AG09309 (cell line): ENCODE measurements around the gene YIF1B.
"Not testable (repeated sequence)": the region's sequence is repeated elsewhere in the genome, so short reads cannot be mapped to it uniquely, and the experiment has no call there.

ENCODE experiments used
- DNase-seq: peaks from one replicate; pipeline ENCODE4 v3.0.0-alpha.2; 2010; ENCODE audit warnings: low read depth
- H3K4me3 ChIP-seq: 2 replicates; pipeline ENCODE4 v1.5.1; 2011; ENCODE audit warnings: mild to moderate bottlenecking, low read depth, low read length, moderate library complexity; ENCODE audit not compliant: control insufficient read depth
- TF ChIP-seq, protein P1 (sequence below): IDR thresholded peaks from 2 replicates; pipeline ENCODE4 v1.5.1; 2011; ENCODE audit warnings: mild to moderate bottlenecking, low read depth, low read length, inconsistent platforms; ENCODE audit not compliant: insufficient read depth, control insufficient read depth; ENCODE audit errors: missing control alignments

The YIF1B gene

DNA sequence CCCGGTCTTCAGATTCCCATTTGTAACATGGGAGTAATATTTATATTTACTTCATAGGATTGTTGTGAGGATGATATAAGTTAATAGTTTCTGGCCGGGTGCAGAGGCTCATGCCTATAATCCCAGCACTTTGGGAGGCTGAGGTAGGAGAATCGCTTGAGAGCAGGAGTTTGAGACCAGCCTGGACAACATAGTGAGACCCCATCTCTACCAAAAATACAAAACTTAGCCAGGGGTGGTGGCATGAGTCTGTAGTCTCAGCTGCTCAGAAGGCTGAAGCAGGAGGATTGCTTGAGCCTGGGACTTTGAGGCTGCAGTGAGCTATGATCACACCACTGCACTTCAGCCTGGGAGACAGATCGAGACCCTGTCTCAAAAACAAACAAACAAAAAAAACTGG is 31.1 kb upstream of the YIF1B start:
- TF ChIP-seq, protein P1, sequence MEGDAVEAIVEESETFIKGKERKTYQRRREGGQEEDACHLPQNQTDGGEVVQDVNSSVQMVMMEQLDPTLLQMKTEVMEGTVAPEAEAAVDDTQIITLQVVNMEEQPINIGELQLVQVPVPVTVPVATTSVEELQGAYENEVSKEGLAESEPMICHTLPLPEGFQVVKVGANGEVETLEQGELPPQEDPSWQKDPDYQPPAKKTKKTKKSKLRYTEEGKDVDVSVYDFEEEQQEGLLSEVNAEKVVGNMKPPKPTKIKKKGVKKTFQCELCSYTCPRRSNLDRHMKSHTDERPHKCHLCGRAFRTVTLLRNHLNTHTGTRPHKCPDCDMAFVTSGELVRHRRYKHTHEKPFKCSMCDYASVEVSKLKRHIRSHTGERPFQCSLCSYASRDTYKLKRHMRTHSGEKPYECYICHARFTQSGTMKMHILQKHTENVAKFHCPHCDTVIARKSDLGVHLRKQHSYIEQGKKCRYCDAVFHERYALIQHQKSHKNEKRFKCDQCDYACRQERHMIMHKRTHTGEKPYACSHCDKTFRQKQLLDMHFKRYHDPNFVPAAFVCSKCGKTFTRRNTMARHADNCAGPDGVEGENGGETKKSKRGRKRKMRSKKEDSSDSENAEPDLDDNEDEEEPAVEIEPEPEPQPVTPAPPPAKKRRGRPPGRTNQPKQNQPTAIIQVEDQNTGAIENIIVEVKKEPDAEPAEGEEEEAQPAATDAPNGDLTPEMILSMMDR: no peak
- H3K4me3 ChIP-seq: no peak overlapping the region
- DNase-seq: no peak

DNA sequence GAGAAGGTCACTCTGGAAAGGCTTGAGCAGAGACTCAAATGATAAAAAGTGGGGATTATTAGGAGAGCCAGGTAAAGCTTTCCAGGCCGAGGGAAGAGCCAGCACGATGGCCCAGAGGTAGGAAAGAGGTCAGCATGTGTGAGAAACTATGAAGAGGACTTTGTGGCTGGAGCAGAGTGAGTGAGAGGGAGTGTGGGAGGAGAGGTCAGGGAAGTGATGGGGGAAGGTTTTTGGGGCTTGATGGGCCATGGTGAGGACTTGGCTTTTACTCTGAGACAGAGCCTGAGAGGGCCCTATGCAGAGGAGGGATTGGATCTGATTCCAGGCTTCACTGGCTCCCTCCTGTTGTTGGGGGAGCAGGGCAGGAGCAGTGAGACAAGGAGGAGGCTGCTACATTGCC is 25.2 kb upstream of the YIF1B start:
- no peak overlapping the region for H3K4me3 ChIP-seq
- no peak for DNase-seq
- TF ChIP-seq, protein P1: no peak

DNA sequence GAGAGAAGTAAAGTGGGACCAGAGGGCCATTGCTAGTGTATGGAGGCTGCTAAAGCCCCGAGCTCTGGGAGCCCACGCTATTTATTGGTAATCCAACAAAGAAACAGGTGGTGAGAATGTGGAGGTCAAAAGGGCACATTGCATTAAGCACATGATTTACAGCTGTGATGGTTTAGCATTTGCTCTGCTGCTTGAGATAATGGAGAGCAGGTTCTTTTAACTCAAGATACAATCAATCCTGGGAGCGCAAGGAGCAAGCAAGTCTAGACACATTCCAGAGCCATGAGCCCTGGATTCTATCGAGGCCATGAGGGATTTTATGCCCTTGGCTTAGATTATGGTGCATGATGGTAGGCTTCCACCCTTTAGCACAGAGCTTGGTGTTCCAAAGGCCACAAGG is 23.3 kb upstream of the YIF1B start:
- not testable (repeated sequence) for H3K4me3 ChIP-seq, DNase-seq

DNA sequence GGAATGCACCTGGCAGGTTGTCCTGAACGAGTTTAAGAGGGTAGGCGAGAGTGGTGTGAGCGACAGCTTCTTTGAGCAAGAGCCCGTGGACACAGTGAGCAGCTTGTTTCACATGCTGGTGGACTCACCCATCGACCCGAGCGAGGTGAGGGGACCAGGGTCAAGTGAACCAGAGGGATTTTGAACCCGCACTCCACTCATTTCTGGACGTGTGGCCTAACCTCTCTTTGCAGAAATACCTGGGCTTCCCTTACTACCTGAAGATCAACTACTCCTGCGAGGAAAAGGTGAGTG is 21.6 kb upstream of the YIF1B start:
- TF ChIP-seq, protein P1: no peak
- peak overlapping the region; percentile 67; the same call in 1 of the 2 replicates for H3K4me3 ChIP-seq
- no peak for DNase-seq

DNA sequence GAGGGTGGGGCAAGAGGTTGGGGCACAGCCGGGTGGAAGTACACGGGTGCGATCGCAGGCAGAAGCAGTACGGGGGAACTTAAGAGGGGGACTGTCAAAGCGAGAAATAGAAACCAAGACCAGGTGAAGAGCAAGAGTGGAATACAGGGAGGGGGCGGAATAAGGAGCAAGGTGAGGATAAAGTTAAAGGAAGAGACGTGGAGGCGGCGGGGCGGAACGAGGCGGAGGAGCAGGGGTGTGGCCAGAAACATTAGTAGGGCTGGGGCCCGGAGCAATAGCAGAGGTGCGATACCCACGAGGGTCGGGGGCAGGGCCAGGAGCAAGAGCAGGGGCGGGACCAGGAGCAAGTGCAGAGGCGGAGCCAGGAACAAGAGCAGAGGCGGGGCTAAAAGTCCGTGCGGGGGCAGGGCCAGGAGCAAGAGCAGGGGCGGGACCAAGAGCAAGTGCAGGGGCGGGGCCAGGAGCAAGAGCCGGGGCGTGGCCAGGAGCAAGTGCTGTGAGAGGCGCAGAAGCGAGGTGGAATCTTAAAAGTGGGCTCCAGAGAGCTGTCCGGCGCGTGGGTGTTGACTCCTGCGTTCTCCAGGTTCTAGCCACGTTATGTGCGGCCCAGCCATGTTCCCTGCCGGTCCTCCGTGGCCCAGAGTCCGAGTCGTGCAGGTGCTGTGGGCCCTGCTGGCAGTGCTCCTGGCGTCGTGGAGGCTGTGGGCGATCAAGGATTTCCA is 21.1 kb upstream of the YIF1B start:
- TF ChIP-seq, protein P1: no peak
- peak overlapping the region; percentile 67 for H3K4me3 ChIP-seq
- no peak for DNase-seq

DNA sequence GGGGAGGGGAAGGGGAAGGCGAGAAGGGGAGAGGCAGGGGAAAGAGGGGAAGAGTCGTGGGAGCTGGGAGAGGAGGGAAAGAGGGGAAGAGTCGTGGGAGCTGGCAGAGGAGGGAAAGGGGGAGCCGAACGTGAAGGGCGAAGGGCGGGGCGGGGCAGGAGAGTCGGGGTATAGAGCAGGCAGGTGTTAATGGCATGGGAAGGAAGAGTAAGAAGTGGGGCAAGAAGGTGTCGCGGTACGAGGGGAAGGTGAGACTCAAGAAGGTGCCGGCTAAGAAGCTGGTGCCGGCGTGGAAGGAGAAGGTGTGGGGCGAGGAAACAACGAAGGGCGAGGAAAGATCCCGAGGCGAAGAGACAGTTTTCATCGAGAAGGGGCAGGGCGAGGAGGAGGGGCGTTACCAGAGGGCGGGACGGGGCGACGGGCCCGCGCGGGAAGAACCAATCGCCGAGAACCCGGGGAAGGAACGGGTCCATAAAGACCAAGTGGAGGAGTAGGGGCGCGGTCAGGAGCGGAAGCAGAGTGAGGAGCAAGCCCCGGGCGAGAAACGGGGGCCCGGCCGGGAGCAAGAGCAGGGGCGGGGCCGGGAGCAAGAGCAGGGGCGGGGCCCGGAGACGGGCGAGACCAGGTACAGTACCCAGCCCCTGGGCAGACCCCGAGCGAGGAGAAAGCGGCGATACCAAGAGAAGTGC is 20.3 kb upstream of the YIF1B start:
- DNase-seq: peak; percentile 64
- H3K4me3 ChIP-seq: peak overlapping the region; percentile 67
- TF ChIP-seq, protein P1: no peak

DNA sequence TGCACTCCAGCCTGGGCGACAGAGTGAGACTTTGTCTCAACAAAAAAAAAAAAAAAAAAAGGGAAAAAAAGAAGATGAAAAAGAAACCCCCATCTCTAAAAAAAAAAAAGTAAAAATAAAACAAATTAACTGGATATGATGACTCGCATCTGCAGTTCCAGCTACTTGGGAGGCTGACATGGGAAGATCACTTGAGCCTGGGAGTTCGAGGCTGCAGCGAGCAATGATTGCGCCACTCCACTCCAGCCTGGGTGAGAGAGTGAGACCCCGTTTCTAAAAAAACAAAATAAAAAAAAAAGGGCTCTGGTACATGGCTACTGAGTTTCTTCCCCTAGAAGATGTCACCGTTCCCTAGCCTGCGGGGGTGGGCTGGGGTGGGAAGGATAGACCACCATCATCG is 17.5 kb upstream of the YIF1B start:
- DNase-seq: no peak
- TF ChIP-seq, protein P1: no peak

More for the DNA sequence above, 17.5 kb upstream of the YIF1B start:
- no peak overlapping the region for H3K4me3 ChIP-seq
